GM18951 (cell line): ENCODE data around the gene COMMD9.

Experiments
- POLR2A ChIP-seq: IDR thresholded peaks from 4 replicates; pipeline ENCODE4 v1.6.1; 2011; ENCODE audit warnings: mild to moderate bottlenecking; ENCODE audit not compliant: insufficient read length, insufficient read depth; ENCODE audit errors: extremely low read depth
- in situ Hi-C: fragments of 300-500 bp; cut with MboI; formaldehyde crosslinking; loops from one replicate; pipeline ENCODE4 v1.12.0; 2022; ENCODE audit warnings: low sequenced_read_pairs, mixed read lengths, inconsistent platforms; ENCODE audit not compliant: unreplicated experiment

The COMMD9 gene

DNA sequence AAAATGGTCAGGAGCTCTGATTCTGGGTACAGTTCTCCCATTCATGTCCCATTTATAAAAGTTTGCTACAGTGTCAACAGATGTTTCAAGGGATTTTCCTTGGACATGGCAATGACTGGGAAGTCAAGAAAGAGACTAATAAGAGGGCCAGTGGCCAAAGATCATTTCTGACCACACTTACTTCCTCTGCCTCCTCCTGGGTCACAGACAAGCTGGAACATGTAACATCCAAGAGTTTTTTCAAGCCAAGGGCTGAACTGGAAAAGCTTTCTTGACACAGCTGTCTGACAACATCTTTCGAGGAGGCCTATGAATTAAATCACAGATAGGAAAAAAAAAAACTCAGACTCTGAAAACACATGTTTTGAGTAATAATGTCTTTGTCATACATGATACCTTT lies 8.7 kb downstream of the COMMD9 start:
- TF ChIP-seq POLR2A, result no peak
- in situ Hi-C loops, result no loop called here

- no peak for TF ChIP-seq POLR2A
- in situ Hi-C loops, result no loop called here
Measured at GRCh38 chr11:36278531-36279282, 10.5 kb downstream of the COMMD9 start.

DNA sequence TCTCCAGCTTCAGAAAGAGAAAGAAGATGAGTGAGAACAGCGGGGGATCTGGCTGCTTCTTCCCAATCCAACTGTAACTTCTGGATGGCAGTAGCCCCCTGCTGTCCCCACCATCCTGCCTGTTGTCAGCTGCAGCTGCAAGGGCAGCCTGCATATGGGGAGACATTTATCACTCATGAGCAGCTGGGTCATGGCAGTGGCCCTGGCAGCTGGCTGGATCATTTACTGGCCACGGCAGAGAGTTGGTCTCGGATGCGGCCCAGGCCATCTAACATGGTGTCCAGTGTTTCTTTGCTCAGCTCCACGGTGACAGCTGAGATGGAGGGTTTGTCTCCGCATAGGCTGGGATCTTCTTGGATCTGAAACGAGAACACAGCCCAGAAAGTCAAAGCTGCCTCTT lies 14.8 kb downstream of the COMMD9 start:
- TF ChIP-seq POLR2A, result no peak
- in situ Hi-C loops, result no loop called here

- TF ChIP-seq POLR2A, result no peak
- in situ Hi-C loops, result no loop called here
Measured at GRCh38 chr11:36273110-36273509, 16.1 kb downstream of the COMMD9 start.

DNA sequence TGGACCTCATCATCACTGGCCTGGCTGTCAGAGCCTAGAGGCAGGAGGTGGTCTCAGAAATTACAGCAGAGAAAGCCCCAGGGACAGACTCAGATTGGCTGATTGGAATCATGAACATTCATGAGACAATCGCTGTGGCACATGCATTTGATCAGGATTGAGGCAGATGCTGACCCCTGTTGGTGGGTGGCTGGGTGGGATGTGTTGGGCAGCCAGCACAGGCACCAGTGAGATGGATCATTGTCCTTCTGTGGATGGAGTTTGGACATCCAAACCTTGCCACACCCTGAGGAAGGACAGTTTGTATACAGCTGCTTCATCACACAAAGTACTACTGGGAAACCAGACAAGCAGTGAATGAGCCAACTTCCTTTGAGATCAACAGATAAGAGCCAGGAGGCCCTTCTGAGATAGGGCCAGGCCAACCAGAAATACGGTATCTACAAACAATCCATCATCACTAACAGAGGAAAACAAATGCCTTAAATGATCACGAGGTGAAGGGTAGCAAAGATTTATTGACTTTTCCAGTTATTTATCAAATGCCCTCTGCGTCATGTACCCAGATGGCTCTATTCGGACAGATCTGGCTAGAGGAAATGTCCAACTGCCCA lies 17.3 kb downstream of the COMMD9 start:
- in situ Hi-C loops, result no loop called here
- no peak for TF ChIP-seq POLR2A

GRCh38 chr11:36270701-36271100 lies 18.5 kb downstream of the COMMD9 start:
- in situ Hi-C loops, result no loop called here
- no peak for TF ChIP-seq POLR2A

GRCh38 chr11:36268337-36268985 lies 20.8 kb downstream of the COMMD9 start:
- in situ Hi-C loops, result loop anchor here (10.0 kb wide), 1 partner anchor 654 kb away; the partner anchor contains the start of gene FJX1

GRCh38 chr11:36266767-36267166 lies 22.5 kb downstream of the COMMD9 start:
- in situ Hi-C loops, result loop anchor here (10.0 kb wide), 1 partner anchor 652 kb away; the partner anchor contains the start of gene FJX1
- TF ChIP-seq POLR2A, result no peak

More at GRCh38 chr11:36268337-36268985, 20.8 kb downstream of the COMMD9 start:
- TF ChIP-seq POLR2A, result no peak

- no peak for TF ChIP-seq POLR2A
- in situ Hi-C loops, result loop anchor here (10.0 kb wide), 1 partner anchor 651 kb away; the partner anchor contains the start of gene FJX1
Measured at GRCh38 chr11:36265793-36266628, 23.2 kb downstream of the COMMD9 start.

GRCh38 chr11:36264973-36265344 lies 24.3 kb downstream of the COMMD9 start:
- in situ Hi-C loops, result loop anchor here (10.0 kb wide), 1 partner anchor 650 kb away; the partner anchor contains the start of gene FJX1
- TF ChIP-seq POLR2A, result no peak

DNA sequence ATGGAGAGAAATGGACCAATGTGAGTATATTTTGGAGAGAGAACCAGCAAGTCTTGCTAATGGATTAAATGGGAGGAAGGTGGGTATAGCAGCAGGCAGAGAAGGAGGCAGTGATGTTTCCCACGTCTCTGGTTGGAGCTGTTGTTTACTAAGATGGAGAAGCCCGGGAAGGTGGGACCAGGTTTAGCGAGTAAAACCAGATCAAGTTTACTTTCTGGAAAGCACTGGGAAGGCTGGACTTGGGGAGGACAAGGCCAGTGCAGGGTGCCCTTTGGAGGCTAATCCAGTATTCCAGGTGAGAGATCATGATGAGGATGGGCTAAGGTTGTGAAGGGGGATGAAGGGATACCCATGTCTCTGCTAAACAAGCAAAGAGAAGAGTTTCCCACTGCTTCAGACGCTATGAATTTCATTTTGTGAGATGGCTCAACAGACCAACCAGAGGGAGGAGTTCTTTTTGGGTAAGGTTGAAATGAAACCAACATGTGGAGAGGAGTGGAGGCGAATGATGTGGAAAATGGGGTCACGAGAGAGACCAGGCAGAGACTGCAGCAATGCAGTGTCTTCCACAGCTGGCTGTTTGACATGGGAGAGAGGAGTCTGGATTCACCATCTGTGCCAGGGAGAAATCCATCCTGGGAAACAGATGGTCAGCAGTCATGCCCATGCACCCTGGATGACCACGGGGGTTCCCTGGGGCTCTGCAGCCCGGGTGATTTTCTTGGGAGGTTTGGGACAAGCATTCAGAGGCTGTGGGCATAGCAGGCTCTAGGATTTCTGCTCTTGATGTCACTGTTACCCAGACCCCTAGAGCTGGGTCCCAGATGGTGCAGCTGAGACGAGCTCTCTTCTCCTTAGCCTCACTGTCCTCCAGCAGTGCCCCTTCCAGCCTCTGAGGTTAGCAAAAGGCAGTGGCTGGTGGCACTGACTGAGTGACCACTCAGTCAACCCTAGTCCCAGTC lies 24.9 kb downstream of the COMMD9 start:
- in situ Hi-C loops, result loop anchor here (10.0 kb wide), 1 partner anchor 649 kb away; the partner anchor contains the start of gene FJX1

More for the DNA sequence above, 24.9 kb downstream of the COMMD9 start:
- TF ChIP-seq POLR2A, result no peak
